Body of pancreas (tissue), 4 donors: ENCODE measurements around the gene TMEM119.

Source experiments
- CTCF ChIP-seq, 7 experiments: fragments of 450-650 bp in 4 of 7; fragments of 200-600 bp in 3 of 7; sonication (generic) in 3 of 7; IDR thresholded peaks; one replicate each; pipeline ENCODE4 v1.5.1; 2016 to 2019; ENCODE audit warnings: antibody characterized with exemption in 7 of 7
- POLR2A ChIP-seq, 3 donors: fragments of 450-650 bp; IDR thresholded peaks; one replicate each; pipeline ENCODE4 v1.6.1; 2016; ENCODE audit warnings: antibody characterized with exemption in 3 of 3, mild to moderate bottlenecking in 2 of 3

GRCh38 chr12:108547686-108548085, 50.2 kb downstream of the TMEM119 start:
- TF ChIP-seq CTCF (IDR thresholded peaks at IDR 0.05) (no peak), POLR2A (IDR thresholded peaks at IDR 0.05) (no peak)
